GM21390 (cell line): ENCODE measurements around the gene FKBP1A.

Experiments
- ATAC-seq: cut with Tn5 transposase; IDR thresholded peaks from one replicate; pipeline ENCODE4 v1.9.1; 2021; ENCODE audit not compliant: unreplicated experiment

FKBP1A gene

DNA sequence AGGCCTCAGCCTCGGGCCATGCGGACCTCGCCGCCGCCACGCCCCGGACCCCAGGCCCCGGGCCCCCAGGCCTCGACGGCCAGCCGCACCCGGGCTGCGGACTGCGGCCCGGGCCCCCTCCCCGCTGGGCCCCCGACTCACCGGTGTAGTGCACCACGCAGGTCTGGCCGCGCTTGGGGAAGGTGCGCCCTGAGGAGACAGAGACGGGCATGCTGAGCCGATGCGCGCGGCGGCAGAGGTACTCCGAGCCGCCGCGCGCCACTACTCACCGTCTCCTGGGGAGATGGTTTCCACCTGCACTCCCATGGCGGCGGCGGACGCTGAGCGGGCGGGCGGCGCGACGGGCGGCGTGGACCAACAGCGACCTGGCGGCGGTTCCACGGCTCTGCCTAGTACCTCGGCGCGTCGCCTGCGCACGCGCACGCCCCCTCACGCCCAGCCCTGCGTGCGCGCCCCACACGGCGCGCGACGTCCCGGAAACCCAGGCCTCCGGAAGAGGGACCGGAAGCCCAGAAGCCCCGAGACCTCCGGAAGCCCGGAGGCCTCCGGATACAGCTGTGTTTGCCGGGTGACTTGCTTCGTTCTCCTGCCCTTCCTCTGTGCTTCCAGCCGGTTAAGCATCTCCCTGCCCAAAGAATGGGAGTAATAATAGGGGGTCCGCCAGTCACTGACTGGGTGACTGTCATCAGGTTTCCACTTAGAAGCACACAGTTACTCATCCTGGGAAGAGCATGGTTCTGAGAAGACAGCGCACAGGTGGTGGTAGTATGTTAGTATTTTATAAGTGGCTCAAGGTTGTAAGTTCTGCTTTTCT lies at the start of gene FKBP1A:
Gene FKBP1A (minus strand): TSS at position 362 of the 814 bp plus-strand sequence. CDS start 56 bp downstream, at position 306.
- peak; percentile 89 for ATAC-seq

DNA sequence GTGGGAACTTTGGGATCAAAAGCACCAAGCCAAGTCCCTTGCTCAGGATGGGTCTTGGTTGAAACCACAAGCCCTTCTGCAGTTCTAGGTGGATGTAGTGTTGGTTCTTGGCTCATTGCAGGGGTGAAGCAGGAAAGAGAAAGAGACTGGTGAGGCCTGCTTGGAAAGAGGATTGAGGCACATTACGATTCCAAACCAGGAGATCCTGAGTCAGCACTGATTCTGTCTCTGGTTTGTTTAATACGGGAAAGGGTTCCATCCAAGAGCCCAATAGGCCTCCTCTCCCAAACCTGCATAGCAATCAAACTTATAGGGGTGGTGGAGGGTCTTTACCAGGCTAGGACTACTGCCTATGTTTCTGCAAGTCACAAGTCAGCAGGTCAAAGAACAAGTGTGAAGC lies 49.5 kb upstream of the FKBP1A start:
- no peak for ATAC-seq

DNA sequence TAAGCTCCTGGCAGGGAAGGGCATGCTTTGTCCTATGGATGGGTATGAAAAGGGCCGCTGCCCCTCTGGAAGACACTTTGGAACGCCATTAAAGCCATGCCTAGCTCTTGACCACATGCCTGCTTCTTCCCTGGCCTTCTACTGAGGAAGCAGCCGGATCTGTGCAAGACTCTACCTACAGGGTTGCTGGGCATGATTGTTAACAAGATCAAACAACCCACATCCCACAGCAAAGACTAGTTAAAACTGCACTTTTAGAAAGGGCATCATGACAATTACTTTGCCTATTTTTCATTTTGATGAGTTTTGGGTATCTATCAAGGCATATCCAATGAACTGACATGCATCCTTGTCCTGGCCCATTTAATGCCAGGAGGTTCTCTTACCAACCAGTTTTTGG lies 48.3 kb upstream of the FKBP1A start:
- ATAC-seq = no peak

DNA sequence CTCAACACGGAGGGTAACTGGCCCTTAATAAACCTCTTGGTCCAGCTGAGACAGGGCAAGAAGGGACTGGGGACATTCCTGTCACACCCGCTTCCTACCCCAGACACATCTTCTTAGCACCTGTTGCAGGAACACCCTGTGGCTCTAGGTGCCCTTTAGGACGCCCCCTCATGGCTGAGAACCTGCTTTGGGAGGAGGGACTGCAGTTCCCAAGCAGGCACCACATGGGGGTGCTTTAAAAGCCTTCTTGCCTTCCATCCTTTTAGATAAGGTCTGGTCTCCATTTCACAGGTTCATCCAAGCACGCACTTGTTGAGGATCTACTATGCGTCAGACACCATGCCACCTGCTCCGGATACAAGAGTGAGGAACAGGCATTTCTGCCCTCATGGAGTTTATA lies 47.2 kb upstream of the FKBP1A start:
- no peak for ATAC-seq

DNA sequence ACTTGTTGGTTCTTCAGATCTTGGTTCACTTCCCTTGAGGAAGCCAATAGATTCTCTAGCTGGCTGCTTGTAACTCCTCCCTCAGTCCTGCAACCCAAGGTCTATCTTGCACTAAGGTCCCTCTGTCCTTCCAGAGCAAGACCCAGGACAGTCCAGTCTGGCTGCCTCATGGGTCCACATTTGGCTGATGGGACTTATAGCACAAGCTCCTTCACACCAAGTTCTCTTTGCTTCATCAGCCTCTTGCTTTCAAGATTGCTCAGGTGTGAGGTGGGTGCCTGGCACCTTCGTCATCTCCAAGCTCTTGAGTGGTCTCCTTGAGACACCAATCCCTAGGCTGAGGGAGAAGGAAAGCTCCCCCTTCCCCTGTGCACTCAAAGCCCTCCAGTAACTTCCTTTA lies 45.5 kb upstream of the FKBP1A start:
- ATAC-seq = no peak

DNA sequence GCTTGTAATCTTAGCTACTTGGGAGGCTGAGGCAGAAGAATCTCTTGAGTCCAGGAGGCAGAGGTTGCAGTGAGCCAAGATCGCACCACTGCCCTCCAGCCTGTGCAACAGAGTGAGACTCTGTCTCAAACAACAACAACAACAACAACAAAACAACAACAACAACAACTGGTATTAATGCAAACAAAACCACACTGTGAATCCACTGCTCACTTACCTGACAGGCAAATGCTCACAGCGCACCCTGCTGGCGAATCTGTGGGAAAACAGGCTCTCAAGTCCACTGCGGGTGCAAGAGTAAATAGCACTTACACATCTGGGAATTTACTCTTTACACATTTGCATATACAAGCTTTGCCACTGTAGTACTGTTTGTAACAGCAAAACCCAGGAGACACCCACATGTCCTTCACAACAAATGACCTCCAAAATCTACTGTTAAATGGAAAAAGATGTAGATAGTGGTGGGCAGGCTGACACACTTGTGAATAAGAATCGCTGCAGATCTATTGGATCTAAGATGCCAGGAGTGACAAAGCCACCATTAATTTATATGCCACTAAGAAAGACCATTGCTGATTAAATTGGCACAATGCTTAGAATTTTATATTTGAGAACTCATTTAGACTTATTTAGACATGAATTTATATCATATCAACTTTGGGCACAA lies 44.5 kb upstream of the FKBP1A start:
- ATAC-seq = no peak

DNA sequence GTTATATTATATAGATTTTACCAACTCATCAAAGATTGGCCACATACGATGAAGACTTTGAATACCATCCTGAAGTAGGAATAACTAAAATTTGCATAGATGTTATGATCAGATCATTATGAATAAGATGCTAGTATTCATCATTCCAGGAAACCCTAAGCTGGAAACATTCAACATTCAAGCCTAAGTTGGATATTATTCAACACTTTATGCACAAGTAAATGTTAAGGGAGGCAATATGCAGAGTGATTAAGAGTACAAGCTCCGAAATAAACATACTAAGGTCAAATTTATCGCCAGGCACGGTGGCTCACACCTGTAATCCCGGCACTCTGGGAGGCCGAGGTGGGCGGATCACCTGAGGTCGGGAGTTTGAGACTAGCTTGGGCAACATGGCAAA lies 43.4 kb upstream of the FKBP1A start:
- no peak for ATAC-seq

DNA sequence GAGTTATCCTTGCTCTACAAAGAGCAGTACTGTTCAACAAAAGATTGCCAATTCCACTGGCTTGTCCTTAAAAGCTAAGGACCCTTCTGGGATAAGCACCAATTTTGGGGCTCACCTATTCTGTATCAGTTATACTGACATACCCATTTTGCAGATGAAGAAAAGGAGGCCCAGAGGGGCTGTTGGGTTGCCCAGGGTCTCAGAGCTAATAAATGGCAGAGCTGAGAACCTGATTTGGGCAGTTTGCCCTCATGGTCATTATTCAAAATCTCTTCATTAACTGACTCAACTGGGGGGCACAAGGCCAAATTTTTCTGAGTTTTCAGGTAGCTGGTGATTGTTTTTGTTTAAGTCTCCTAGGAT lies 42.5 kb upstream of the FKBP1A start:
- ATAC-seq = no peak

DNA sequence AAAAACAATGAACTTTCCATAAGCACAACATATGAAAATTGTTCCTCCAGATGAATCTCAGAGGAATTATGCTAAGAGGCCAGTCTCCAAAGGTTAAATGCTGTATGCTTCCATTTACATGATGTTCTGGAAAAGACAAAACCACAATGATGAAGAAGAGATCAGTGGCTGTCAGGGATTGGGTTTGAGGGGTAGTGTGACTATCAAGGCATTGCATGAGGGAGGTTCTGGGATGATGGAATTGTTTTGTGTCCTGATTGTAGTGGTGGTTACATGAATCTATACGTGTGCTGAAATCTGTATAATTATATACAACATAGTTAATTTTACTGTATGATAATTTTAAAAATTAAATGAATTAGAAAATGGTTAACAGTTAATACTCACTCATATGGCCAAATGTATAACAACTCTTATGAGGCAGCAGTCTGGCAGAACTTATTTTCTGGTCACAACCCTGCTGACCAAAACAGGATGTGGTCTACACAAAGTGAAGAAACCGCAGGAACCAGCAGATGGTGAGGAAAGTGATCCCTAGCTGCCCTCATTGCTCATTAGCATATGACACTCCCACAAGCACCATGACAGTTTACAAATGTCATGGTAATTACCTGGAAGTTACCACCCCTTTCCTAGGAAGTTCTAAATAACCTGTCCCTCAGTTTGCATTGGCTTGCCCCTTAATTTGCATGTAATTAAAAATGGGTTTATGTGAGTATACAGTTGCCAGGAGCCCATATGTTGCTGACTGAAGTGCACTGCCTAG lies 41.9 kb upstream of the FKBP1A start:
- peak; percentile 96 for ATAC-seq

DNA sequence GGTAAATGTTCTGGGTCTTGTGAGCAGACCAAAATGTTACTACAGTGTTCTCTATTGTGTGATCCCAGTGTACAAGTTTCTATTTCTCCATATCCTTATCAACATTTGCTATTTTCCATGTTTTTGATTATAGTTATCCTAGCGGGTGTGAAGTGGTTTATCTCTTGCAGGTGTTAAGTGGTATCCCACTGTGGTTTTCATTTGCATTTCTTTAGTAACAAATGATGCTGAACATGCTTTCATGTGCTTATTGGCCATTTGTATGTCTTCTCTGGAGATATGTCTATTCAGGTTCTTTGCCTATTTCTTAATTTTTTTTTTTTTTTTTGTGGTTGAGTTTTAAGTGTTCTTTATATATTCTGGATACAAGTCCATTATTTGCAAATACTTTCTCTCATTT lies 38.3 kb upstream of the FKBP1A start:
- no peak for ATAC-seq

DNA sequence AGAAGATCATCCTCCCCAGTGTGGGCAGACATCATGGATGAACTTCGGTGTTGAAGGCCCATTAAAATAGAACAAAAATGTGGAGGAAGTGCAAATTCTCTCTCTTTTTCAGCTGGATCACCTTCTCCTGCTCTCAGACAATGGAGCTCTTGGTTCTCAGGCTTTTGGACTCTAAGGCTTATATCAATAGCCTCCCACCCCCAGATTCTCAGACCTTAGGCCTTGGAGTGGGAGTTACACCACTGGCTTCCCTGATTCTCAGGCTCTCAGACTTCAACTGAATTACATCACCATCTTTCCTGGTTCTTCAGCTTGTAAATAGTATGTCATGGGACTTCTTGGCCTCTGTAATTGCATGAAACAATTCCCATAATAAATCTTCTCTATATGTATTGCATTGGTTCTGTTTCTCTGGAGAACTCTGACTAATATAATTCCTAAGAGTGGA lies 37.2 kb upstream of the FKBP1A start:
- ATAC-seq = no peak

DNA sequence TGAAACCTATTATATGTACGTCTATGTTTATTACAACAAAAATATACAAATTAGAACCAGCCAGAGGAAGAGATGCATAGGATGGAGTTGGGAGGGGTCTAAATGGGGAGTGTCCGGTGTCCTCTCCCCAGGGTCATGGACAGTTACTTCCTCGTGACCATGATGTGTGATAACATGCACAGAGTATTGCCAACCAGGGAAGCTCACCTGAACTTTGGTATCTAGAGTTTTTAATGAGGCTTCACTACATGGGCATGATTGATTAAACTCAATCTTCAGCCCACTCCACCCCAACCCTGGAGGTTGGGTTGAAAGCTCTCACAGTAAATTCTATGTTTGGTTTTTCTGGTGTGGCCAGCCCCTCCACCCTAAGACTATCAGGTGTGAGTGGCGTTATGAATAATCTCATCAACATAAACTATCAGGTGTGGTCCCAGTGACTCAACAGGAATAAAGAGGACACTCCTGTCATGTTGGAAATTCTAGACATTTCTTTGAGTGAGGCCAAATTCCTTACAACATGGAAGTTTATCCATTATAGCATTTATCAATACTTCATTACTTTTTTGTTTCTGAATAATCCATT lies 36.4 kb upstream of the FKBP1A start:
- no peak for ATAC-seq

DNA sequence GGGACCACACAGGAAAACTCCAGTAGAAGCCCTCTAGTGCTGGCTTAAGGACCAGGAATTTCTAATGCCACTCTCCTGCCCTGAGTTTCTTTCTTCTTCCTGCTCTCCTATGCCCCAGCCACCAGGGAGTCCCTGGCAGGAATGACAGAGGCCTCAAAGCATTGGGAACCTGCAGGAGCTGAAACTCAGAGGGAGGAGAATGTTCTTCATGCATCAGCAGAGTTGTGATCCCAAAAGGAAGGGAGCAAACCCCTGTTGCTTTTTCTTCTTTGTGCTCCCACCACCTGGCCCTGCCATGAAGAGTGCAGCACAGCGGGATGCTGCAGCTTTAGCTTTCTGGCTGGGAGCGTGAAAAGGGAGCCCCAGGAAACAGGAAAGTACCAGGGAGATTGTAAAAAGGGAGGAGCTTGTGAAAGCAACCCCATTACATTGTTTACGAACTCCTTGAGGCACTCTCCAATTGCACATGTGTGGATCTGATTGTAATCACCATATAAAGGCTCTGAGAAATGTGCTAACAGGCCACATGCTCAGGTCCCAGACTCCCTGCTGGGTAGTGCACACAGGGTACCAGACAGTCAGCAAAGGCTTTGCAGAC lies 34.7 kb upstream of the FKBP1A start:
- no peak for ATAC-seq

DNA sequence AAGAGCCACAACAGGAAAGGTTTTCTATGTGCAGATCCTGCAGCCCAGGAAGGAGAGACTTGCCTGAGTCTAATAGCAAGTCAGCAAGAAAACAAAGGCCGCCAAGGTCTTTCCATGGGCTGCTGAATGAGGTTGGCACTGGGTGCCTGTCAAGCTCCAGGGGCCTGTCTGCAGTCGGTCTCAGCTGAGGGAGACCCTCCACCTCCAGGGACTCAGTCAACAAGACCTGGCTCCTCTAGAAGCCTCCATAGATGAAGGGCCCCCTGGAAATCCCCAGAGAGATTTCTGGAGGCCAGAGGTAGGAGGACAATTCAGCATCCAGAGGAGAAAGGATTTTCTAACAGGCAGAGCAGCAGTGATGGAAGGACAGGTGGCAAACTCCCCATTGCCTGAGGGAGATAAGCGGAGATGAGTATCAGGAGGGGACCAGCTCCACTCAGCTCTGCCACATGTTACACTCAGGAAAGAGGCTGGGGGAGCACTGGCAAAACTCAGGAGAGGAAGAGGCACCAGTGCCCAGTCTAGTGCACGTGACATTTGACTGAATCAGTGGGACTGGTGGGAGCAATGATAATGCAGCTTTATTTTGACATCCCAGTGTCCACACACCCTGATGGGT lies 33.5 kb upstream of the FKBP1A start:
- ATAC-seq = no peak

DNA sequence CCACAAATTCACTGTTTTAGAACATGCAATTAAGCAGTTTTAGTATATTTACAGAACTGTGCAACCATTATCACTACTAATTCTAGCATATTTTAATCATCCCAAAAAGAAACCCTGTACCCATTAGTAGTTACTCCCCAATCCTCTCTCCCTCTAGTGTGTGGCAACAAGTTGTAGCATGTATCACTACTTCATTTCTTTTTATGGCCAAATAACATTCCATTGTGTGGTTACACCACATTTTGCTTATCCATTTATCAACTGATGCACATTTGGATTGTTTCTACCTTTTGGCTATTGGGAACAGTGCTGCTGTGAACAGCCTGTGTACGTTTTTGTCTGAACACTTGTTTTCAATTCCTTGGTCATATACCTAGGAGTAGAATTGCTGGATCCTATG lies 31.5 kb upstream of the FKBP1A start:
- ATAC-seq = no peak

DNA sequence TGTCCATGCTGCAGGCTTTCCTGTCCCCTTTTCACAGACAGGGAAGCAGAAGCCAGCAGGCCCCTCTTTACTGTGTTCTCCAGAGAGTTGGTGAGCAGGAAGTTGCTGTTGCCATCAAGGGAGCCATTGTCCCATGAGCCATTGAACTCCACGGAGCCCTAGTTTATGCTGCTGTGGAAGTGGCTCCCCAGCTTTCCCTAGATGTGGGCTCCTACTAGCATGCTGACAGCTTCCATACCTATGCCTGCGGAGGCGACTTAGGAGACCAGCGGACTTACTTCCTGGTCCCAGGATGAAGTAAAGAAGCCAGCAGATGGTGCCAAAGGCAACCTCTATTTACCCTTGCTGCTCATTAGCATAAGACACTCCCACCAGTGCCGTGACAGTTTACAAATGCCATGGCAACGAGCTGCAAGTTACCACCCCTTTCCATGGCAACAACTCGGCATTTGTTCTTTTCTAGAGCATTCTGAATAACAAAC lies 30.8 kb upstream of the FKBP1A start:
- ATAC-seq = no peak

DNA sequence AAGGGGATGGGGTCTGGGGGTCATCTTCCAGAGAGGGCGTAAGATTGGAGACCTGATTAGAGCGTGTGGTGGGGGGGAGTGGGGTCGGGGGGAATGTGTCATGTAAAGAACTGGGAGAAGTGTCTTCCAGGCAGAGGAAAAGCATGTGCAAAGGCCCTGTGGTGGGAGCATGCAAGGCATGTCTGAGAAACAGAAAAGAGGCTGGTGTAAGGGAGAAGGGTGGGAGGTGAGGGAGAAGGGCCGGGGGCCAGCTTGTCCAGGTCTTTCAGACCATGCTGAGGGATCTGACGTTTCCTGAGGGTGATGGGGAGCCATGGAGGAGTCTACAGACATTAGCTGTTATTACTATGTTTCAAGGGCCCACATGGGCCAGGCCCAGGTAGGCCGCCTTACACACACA lies 30.4 kb upstream of the FKBP1A start:
- no peak for ATAC-seq

DNA sequence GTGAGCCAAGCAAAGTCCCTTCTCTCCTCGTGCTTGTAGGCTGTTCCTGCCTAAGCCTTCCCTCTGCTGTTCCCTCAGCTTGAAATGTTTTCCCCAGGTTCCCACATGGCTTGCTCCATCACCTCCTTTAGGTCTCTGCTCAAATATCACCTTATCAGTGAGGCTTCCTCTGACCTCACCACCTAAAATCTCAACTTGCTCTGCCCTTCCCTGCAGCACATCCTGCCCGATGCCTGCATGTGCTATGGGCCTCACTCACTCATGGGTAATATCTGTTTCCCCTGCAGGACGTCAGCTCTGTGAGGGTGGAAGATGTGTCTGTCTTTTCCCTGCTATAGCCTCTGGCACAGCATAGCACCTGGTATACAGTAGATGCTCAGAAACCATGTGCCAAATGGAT lies 29.9 kb upstream of the FKBP1A start:
- no peak for ATAC-seq

DNA sequence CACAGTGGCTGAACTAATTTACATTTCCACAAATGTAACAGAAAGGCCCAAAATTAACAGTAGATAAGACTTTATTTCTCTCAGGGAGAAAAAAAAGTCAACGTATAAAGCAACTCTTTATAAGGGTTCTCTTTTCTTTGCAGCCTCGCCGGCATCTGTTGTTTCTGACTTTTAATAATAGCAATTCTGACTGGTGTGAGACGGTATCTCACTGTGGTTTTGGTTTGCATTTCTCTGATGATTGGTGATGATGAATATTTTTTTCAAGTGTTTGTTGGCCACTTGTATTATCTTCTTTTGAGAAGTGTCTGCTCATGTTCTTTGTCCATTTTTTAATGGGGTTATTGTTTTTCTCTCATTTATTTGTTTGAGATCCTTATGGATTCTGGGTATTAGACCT lies 27.2 kb upstream of the FKBP1A start:
- ATAC-seq = no peak

DNA sequence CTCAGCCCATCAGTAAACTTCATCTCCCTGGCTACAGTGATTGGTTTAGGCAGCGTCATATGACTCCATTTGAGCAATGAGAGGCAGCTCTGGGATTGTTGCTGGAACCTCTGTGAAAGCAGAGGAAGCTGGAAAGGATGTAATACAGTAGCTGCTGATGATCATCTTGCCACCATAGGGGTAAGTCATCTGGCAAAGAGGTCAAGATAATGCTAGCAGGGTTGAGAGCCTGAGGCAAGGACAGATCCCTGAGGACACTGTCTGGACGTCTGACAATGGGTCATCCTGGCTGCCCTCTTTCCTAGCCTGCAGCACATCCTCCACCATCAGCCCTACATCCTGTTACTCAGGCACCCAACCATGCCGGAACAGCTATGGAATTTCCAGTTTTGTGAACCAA lies 25.5 kb upstream of the FKBP1A start:
- ATAC-seq = no peak

DNA sequence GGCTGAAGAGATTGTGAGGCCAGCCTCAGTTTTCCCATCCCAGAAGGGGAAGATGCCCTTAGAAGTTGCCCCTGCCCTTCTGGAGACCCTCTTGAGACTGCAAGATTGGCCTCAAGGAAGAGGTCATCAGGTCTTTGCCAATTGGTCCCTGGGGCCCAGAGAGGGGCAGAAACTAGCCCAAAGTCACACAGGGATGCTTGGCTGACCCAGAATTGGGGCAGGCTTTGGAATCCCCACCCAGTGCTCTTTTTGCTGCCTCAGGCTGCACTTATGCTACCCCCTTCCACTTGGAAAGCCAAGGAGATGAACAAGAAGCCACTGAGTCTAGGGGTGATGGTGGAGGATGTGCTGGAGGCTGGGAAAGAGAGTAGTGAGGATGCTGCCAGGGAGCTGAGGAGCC lies 24.9 kb upstream of the FKBP1A start:
- ATAC-seq = no peak
